Activated T-helper 2 cell treated with anti-CD3 and anti-CD28 coated beads, Interferon-gamma antibody, Interleukin-2, Interleukin-4, amounts not matched to agents 10 μg/mL and 5 μg/mL and 100 μg/mL, durations not matched to agents 14 hours and 24 hours and 36 hours (primary cell): ENCODE measurements around the gene CMA1. TPM values are rescaled to one million over a fixed set of nuclear protein-coding genes. Genes with fewer than 3 reads are reported as not detected.

ENCODE experiments used
- DNase-seq: peaks from one replicate; pipeline ENCODE4 v3.0.0; 2021; ENCODE audit warnings: low spot score
- H3K27ac Mint-ChIP-seq: one replicate; pipeline ENCODE4 v1.8.0; 2021; ENCODE audit warnings: mixed read lengths
- H3K27me3 Mint-ChIP-seq: one replicate; pipeline ENCODE4 v1.8.0; 2021; ENCODE audit warnings: low read depth, mixed read lengths
- H3K36me3 Mint-ChIP-seq: one replicate; pipeline ENCODE4 v1.8.0; 2021; ENCODE audit warnings: low read depth, mixed read lengths
- H3K4me1 Mint-ChIP-seq: one replicate; pipeline ENCODE4 v1.8.0; 2021; ENCODE audit warnings: low read depth, mixed read lengths
- H3K4me3 Mint-ChIP-seq: one replicate; pipeline ENCODE4 v1.8.0; 2021; ENCODE audit warnings: low read depth, mild to moderate bottlenecking, moderate library complexity, mixed read lengths
- H3K9me3 Mint-ChIP-seq: one replicate; pipeline ENCODE4 v1.8.0; 2021; ENCODE audit warnings: mixed read lengths
- intact Hi-C: fragments of 100-400 bp; cut with micrococcal nuclease; formaldehyde crosslinking; loops from one replicate; pipeline ENCODE4 v1.15.1; 2023
- total RNA-seq: library from RNA; stranded (reverse); gene quantifications from 2 replicates; pipeline ENCODE4 v1.2.3, GENCODE V29; 2022

CMA1 gene
- total RNA-seq, 1 donor from 2014 or later, result 0.25 TPM

DNA sequence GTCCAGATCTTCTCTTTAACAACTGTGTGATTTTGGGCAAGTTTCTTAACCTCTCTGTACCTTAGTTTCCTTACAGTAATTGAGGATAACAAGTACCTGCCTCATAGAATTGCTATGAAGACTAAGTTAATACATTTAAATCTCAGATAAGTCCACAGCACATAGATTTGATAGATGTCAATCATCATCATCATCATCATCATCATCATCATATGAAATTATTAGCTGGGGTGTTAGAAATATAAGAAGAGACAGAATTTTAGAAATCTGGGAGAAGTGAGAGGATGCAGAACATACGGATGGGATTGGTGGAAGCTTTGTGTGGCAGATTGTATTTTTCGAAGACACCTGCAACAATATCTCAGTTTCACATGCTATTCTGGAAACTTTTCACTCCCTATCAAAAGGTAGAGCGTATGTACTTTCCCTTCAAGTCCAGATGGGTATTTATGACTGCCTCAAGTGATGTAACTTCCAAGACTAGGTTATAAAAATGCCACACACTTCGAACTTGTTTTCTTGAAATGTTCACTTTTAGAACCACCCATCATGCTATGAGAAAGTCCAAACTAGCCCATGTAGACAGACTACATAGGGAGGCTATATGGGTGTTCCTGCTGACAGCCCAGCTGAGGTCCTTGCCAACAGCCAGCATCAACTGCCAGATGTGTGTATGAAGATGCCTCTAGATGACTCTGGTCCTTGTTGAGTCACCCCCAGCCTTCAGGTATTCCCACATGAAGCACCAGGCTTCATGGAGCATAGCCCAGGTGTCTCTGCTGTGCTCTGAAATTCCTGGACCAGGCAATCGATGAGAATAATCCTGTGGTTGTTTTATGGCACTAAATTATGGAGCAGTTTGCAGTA is 44.8 kb downstream of the CMA1 start:
- no peak overlapping the region for H3K4me3 Mint-ChIP-seq
- H3K4me1 Mint-ChIP-seq, result peaks cover 7% of the 10 kb centered on the region
- H3K36me3 Mint-ChIP-seq, result no peaks in the 10 kb centered on the region

DNA sequence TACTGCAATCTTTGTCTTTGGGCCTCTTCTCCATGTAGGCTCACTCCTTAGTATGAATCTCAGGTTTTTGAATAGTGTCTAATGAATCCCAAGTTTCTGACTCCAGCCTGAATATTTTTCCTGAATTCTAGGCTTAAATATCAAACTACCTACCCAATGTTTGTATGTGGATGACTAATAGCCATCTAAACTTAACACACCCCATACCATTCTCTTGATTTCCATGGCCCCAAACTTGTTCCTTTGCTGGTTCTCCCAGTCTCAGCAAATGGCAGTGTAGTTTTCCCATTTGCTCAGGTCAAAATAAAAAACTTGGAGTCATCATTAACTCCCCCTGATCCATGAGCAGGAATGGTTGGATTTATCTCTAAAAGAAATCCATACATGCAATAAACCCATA is 46.7 kb downstream of the CMA1 start:
- no peaks in the 10 kb centered on the region for H3K9me3 Mint-ChIP-seq
- H3K27ac Mint-ChIP-seq, result no peak overlapping the region
- intact Hi-C loops, result no loop called here
- H3K27me3 Mint-ChIP-seq, result no peaks in the 10 kb centered on the region
- DNase-seq, result no peak
- H3K36me3 Mint-ChIP-seq, result no peaks in the 10 kb centered on the region
- H3K4me3 Mint-ChIP-seq, result no peak overlapping the region
- H3K4me1 Mint-ChIP-seq, result peaks cover 8% of the 10 kb centered on the region

More for the DNA sequence above, 44.8 kb downstream of the CMA1 start:
- no peak overlapping the region for H3K27ac Mint-ChIP-seq
- intact Hi-C loops, result no loop called here
- H3K9me3 Mint-ChIP-seq, result no peaks in the 10 kb centered on the region
- H3K27me3 Mint-ChIP-seq, result peaks cover 7% of the 10 kb centered on the region
- no peak for DNase-seq

DNA sequence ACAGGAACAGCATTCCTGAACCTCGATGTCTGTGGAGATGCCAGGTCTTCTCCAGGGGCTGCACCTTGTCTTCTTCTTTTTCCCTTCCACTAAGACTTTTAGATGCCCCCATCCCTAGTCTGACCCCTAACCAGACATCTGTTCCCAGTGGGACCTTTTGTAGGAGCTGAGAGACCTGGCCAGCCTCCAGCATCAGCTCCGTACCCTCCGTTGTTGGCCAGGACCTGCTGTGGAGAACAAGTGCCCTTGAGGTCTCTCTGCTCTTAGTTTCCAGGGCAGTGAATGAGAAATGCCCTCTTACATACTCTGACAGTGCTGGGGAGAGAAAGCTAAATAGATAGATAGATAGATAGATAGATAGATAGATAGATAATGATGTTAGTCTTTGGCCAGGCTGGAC is 48.7 kb downstream of the CMA1 start:
- Mint-ChIP-seq H3K4me1 (peaks cover 5% of the 10 kb centered on the region), H3K27me3 (no peaks in the 10 kb centered on the region), H3K4me3 (no peak overlapping the region), H3K36me3 (peaks cover under 1% of the 10 kb centered on the region), H3K27ac (no peak overlapping the region), H3K9me3 (peaks cover 5% of the 10 kb centered on the region)
- intact Hi-C loops, result no loop called here
- no peak for DNase-seq

DNA sequence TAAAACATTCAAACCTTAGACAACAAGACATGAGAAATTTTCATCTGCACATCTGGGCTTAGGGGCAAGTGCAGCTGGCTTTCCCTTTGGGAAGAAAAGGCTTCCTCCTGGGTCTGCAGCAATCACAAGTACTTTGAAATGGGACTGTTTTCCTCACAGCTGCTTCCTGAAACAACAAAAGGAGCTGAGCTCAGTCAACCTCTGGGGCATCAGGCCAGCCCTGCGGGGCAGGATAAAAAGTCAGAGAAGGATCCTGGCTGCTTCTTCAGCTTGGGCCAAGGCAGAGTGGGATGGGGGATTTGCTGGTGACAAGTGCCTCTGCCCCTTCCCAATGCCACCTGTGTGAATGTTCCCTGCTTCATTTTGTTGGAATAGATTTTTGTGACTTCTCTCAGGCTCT is 49.3 kb downstream of the CMA1 start:
- intact Hi-C loops, result no loop called here
- no peak overlapping the region for H3K27ac Mint-ChIP-seq

DNA sequence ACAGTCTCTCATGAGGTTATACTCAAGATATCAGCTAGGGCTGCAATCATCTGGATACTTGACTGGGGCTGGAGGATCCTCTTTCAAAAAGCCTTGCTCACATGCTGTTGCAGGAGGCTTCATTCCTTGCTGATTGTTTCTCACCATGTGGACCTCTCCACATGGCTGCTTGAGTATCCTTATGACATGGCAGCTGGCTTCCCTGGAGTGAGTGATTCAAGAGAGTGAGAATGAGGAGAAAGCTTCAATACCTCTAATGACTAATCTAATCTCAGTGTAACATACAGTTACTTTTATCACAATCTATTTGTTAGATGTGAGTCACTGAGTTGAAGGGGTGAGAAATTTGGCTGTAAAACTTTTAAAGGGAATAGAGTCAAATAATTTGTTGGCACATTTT is 51.1 kb downstream of the CMA1 start:
- Mint-ChIP-seq H3K4me1 (peaks cover 1% of the 10 kb centered on the region), H3K4me3 (no peak overlapping the region), H3K36me3 (peaks cover 15% of the 10 kb centered on the region), H3K27ac (no peak overlapping the region), H3K27me3 (no peaks in the 10 kb centered on the region), H3K9me3 (peaks cover 16% of the 10 kb centered on the region)
- DNase-seq, result no peak
- intact Hi-C loops, result no loop called here

More for the DNA sequence above, 49.3 kb downstream of the CMA1 start:
- peaks cover 11% of the 10 kb centered on the region for H3K9me3 Mint-ChIP-seq
- peaks cover 7% of the 10 kb centered on the region for H3K36me3 Mint-ChIP-seq
- H3K4me3 Mint-ChIP-seq, result no peak overlapping the region
- H3K4me1 Mint-ChIP-seq, result peaks cover 3% of the 10 kb centered on the region
- no peak for DNase-seq
- no peaks in the 10 kb centered on the region for H3K27me3 Mint-ChIP-seq

Other genes with a start within 250 kb of the CMA1 start
- gene TGM1, start 245.1 kb downstream of the CMA1 start, total RNA-seq, result 3.4 and 4.4 TPM in 2 replicates
- gene RABGGTA, start 236.7 kb downstream of the CMA1 start, total RNA-seq, result 33.9 and 38.4 TPM in 2 replicates
- 9.7 and 10.4 TPM in 2 replicates for gene DHRS1, start 208.5 kb downstream of the CMA1 start, total RNA-seq
- 39.7 and 42.0 TPM in 2 replicates for gene NOP9, start 208.4 kb downstream of the CMA1 start, total RNA-seq
- gene CIDEB, start 200.3 kb downstream of the CMA1 start, total RNA-seq, result 19.6 and 24.7 TPM in 2 replicates
- gene LTB4R2, start 198.1 kb downstream of the CMA1 start, total RNA-seq, result 7.9 and 9.5 TPM in 2 replicates
- 10.7 and 11.9 TPM in 2 replicates for gene LTB4R, start 196.8 kb downstream of the CMA1 start, total RNA-seq
- 1.5 and 2.3 TPM in 2 replicates for gene ADCY4, start 173.2 kb downstream of the CMA1 start, total RNA-seq
- 13.2 and 15.4 TPM in 2 replicates for gene RIPK3, start 168.3 kb downstream of the CMA1 start, total RNA-seq
- gene NFATC4, start 140.1 kb downstream of the CMA1 start, total RNA-seq, result 0.21 TPM in 1 of 2 replicates, not detected in the other
- gene NYNRIN, start 109.3 kb downstream of the CMA1 start, total RNA-seq, result 0.02 and 0.34 TPM in 2 replicates
- gene CBLN3, start 78.6 kb downstream of the CMA1 start, total RNA-seq, result 5.4 and 5.5 TPM in 2 replicates
- 72.6 and 75.3 TPM in 2 replicates for gene KHNYN, start 78.3 kb downstream of the CMA1 start, total RNA-seq
- 40.8 and 47.7 TPM in 2 replicates for gene SDR39U1, start 65.5 kb downstream of the CMA1 start, total RNA-seq
- not detected in 2 replicates for gene CTSG, start 68.0 kb upstream of the CMA1 start, total RNA-seq
- 12.6 and 14.0 TPM in 2 replicates for gene GZMH, start 101.4 kb upstream of the CMA1 start, total RNA-seq
- 4,664 and 4,741 TPM in 2 replicates for gene GZMB, start 125.9 kb upstream of the CMA1 start, total RNA-seq